PFSK-1 (cell line): ENCODE results near the gene PTPN21.

Experiments used
- FOXP2 ChIP-seq: optimal IDR thresholded peaks from 2 replicates; pipeline ENCODE3; 2011; ENCODE audit warnings: borderline replicate concordance, control low read depth, inconsistent platforms; ENCODE audit not compliant: insufficient read depth; ENCODE audit errors: extremely low read length, extremely low read depth
- POLR2AphosphoS5 ChIP-seq: IDR thresholded peaks from 2 replicates; pipeline ENCODE4 v1.6.1; 2012; ENCODE audit warnings: low read depth, mild to moderate bottlenecking, control low read depth, low read length, moderate library complexity
- REST ChIP-seq, 2 experiments: IDR thresholded peaks; 2 replicates each; pipeline versions ENCODE4 v1.6.1 to v1.8.0; 2011 to 2012; ENCODE audit warnings: low read depth in 2 of 2, low read length in 2 of 2, control low read depth in 1 of 2, inconsistent platforms in 1 of 2, mild to moderate bottlenecking in 1 of 2, moderate library complexity in 1 of 2; ENCODE audit not compliant: insufficient read depth in 1 of 2
- SIN3A ChIP-seq: IDR thresholded peaks from 2 replicates; pipeline ENCODE4 v1.6.1; 2012; ENCODE audit warnings: mild to moderate bottlenecking, low read length, moderate library complexity, borderline replicate concordance; ENCODE audit not compliant: insufficient read depth
- TAF1 ChIP-seq: IDR thresholded peaks from 2 replicates; pipeline ENCODE4 v1.6.1; 2012; ENCODE audit warnings: low read length, control low read depth, borderline replicate concordance; ENCODE audit not compliant: insufficient read depth

The PTPN21 gene

GRCh38 chr14:88463318-88463717, 91.5 kb downstream of the PTPN21 start:
- TF ChIP-seq SIN3A = no peak
- TF ChIP-seq REST (IDR thresholded peaks at IDR 0.05; ENCODE audit: insufficient read depth in 1 of 2, low read depth in 2 of 2, low read length in 2 of 2) = no peak
- TF ChIP-seq POLR2AphosphoS5 = no peak
- TF ChIP-seq TAF1 = no peak

DNA sequence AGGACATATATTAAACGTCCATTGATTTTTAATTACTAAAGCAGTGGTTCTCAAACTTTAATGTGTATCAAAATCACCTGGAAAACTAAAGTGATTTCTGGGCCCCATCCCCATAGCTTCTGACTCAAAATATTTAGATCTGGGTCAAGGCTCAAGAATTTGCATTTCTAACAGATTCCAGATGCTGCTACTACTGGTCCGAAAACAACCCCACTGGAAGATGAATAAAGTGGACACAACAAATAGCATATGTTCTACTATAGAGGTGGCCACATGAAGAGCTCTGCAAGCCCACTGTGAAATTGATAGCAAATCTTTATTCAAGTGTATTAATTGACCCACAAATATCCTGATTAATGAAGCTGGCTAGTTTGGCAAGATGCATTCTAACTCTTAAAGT, 99.9 kb downstream of the PTPN21 start:
- no peak for TF ChIP-seq SIN3A
- no peak for TF ChIP-seq REST (IDR thresholded peaks at IDR 0.05; ENCODE audit: insufficient read depth in 1 of 2, low read depth in 2 of 2, low read length in 2 of 2)
- TF ChIP-seq FOXP2 = no peak
- TF ChIP-seq POLR2AphosphoS5 = no peak
- TF ChIP-seq TAF1 = no peak

DNA sequence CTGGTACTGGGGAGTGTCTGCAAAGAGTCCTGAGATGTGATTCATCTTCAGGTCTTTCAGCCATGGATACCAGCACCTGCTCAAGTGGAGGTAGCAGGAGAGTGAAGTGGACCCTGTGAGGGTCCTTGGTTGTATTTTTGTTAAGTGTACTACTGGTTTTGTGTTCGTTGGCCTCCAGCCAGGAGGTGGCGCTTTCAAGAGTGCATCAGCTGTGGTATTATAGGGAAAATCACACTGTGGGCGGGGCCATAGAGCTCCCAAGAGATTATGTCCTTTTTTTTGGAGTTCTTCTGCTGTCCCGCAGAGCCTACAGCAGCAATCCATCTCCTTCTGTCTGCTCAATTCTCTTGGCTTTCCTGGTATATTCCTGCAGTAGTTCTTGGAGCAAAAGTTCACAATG, 102.6 kb downstream of the PTPN21 start:
- no peak for TF ChIP-seq TAF1
- no peak for TF ChIP-seq REST (IDR thresholded peaks at IDR 0.05; ENCODE audit: insufficient read depth in 1 of 2, low read depth in 2 of 2, low read length in 2 of 2)
- no peak for TF ChIP-seq SIN3A
- TF ChIP-seq FOXP2 = no peak
- no peak for TF ChIP-seq POLR2AphosphoS5

- TF ChIP-seq SIN3A (no peak), FOXP2 (no peak), REST (IDR thresholded peaks at IDR 0.05; ENCODE audit: insufficient read depth in 1 of 2, low read depth in 2 of 2, low read length in 2 of 2) (no peak), TAF1 (no peak), POLR2AphosphoS5 (no peak)
These were observed 115.7 kb downstream of the PTPN21 start for GRCh38 chr14:88439088-88439487.

DNA sequence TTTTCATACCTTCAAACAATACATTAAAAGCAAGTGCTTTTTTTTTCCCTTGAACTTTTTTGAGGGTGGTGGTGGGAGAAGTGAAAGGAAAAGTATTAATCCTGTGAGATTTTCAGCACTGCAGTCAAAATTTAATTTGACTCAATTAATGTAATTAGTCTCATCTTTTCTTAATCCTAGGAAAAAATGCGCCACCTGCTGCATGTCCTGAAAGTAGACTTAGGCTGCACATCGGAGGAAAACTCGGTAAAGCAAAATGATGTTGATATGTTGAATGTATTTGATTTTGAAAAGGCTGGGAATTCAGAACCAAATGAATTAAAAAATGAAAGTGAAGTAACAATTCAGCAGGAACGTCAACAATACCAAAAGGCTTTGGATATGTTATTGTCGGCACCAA, 117.1 kb downstream of the PTPN21 start:
- no peak for TF ChIP-seq REST (IDR thresholded peaks at IDR 0.05; ENCODE audit: insufficient read depth in 1 of 2, low read depth in 2 of 2, low read length in 2 of 2)
- TF ChIP-seq SIN3A = no peak
- TF ChIP-seq TAF1 = no peak
- no peak for TF ChIP-seq FOXP2
- no peak for TF ChIP-seq POLR2AphosphoS5
